GM21723 (cell line): ENCODE results near the gene ENPP4.
"Not testable (repeated sequence)": the region's sequence is repeated elsewhere in the genome, so short reads cannot be mapped to it uniquely, and the experiment has no call there.

Source experiments
- ATAC-seq: cut with Tn5 transposase; IDR thresholded peaks from one replicate; pipeline ENCODE4 v1.9.1; 2021; ENCODE audit warnings: mild to moderate bottlenecking, moderate library complexity; ENCODE audit not compliant: unreplicated experiment

ENPP4 gene

GRCh38 chr6:46129629-46130511, at the start of gene ENPP4:
Gene ENPP4 (plus strand): TSS chr6:46129989. CDS start chr6:46139584, 9,595 bp downstream.
- ATAC-seq, result peak; percentile 95

- ATAC-seq, result no peak
These were observed 49.7 kb upstream of the ENPP4 start for GRCh38 chr6:46080111-46080510.

- ATAC-seq, result not testable (repeated sequence)
These were observed 44.1 kb upstream of the ENPP4 start for GRCh38 chr6:46085688-46086087.

GRCh38 chr6:46090115-46091079, 39.4 kb upstream of the ENPP4 start:
- ATAC-seq, result no peak

- ATAC-seq, result no peak
These were observed 38.7 kb upstream of the ENPP4 start for GRCh38 chr6:46091080-46091478.

GRCh38 chr6:46095251-46095650, 34.5 kb upstream of the ENPP4 start:
- no peak for ATAC-seq

GRCh38 chr6:46097366-46097765, 32.4 kb upstream of the ENPP4 start:
- ATAC-seq, result no peak

GRCh38 chr6:46098678-46099077, 31.1 kb upstream of the ENPP4 start:
- no peak for ATAC-seq

GRCh38 chr6:46099952-46100351, 29.8 kb upstream of the ENPP4 start:
- ATAC-seq, result no peak

GRCh38 chr6:46102123-46102522, 27.7 kb upstream of the ENPP4 start:
- no peak for ATAC-seq

GRCh38 chr6:46103441-46104115, 26.2 kb upstream of the ENPP4 start:
- ATAC-seq, result no peak

- no peak for ATAC-seq
These were observed 25.6 kb upstream of the ENPP4 start for GRCh38 chr6:46104209-46104608.

GRCh38 chr6:46105568-46105967, 24.2 kb upstream of the ENPP4 start:
- ATAC-seq, result no peak

- ATAC-seq, result no peak
These were observed 16.4 kb upstream of the ENPP4 start for GRCh38 chr6:46113370-46113769.

GRCh38 chr6:46115634-46116033, 14.2 kb upstream of the ENPP4 start:
- no peak for ATAC-seq

GRCh38 chr6:46116289-46116688, 13.5 kb upstream of the ENPP4 start:
- ATAC-seq, result no peak

- no peak for ATAC-seq
These were observed 11.6 kb upstream of the ENPP4 start for GRCh38 chr6:46118157-46118556.

GRCh38 chr6:46118836-46119235, 11.0 kb upstream of the ENPP4 start:
- no peak for ATAC-seq

- not testable (repeated sequence) for ATAC-seq
These were observed 10.1 kb upstream of the ENPP4 start for GRCh38 chr6:46119679-46120078.

- ATAC-seq, result peak; percentile 31
These were observed 1.3 kb upstream of the ENPP4 start for GRCh38 chr6:46128476-46128875.

- peak; percentile 29 for ATAC-seq
These were observed 529 bp upstream of the ENPP4 start for GRCh38 chr6:46129291-46129628.
